NB4 (cell line): ENCODE data around the gene HELLS.
A peak's percentile ranks its signal among the peaks of the same experiment; 100 is the strongest.

ENCODE experiments used
- DNase-seq: peaks from one replicate; pipeline ENCODE4 v3.0.0; 2010; ENCODE audit warnings: low read depth
- H3K4me3 ChIP-seq: one replicate; pipeline ENCODE4 v1.5.1; 2011; ENCODE audit warnings: mild to moderate bottlenecking, low read depth, low read length, moderate library complexity
- CTCF ChIP-seq: IDR thresholded peaks from one replicate; pipeline ENCODE4 v1.5.1; 2012; ENCODE audit warnings: low read depth, low read length
- MAX ChIP-seq: IDR thresholded peaks from 2 replicates; pipeline ENCODE4 v1.6.1; 2011; ENCODE audit warnings: low read depth, low read length
- MYC ChIP-seq: IDR thresholded peaks from 2 replicates; pipeline ENCODE4 v1.6.1; 2011; ENCODE audit warnings: low read depth, low read length
- POLR2A ChIP-seq: IDR thresholded peaks from 2 replicates; pipeline ENCODE4 v1.6.1; 2011; ENCODE audit warnings: mild to moderate bottlenecking; ENCODE audit not compliant: insufficient read length; ENCODE audit errors: extremely low read depth

The HELLS gene

GRCh38 chr10:94622666-94623205, 77.1 kb downstream of the HELLS start:
- TF ChIP-seq MAX (no peak), MYC (no peak), CTCF (no peak), POLR2A (no peak)
- DNase-seq, result no peak
- no peak overlapping the region for H3K4me3 ChIP-seq

- no peak overlapping the region for H3K4me3 ChIP-seq
- no peak for TF ChIP-seq MYC
- TF ChIP-seq CTCF, result no peak
- TF ChIP-seq POLR2A, result no peak
- TF ChIP-seq MAX, result no peak
- DNase-seq, result no peak
Observed at GRCh38 chr10:94623572-94623971, 78.0 kb downstream of the HELLS start.

- TF ChIP-seq MAX (no peak), POLR2A (no peak), CTCF (no peak), MYC (no peak)
- no peak overlapping the region for H3K4me3 ChIP-seq
- no peak for DNase-seq
Observed at GRCh38 chr10:94626476-94626875, 80.9 kb downstream of the HELLS start.

GRCh38 chr10:94627511-94627910, 81.9 kb downstream of the HELLS start:
- DNase-seq, result no peak
- H3K4me3 ChIP-seq, result no peak overlapping the region
- TF ChIP-seq POLR2A (no peak), MYC (no peak), MAX (no peak), CTCF (no peak)

- H3K4me3 ChIP-seq, result no peak overlapping the region
- TF ChIP-seq CTCF, result peak; percentile 43
- no peak for TF ChIP-seq POLR2A
- peak; percentile 53 for DNase-seq
Observed at GRCh38 chr10:94630017-94630688, 84.6 kb downstream of the HELLS start.
